Mesothelial cell of epicardium (in vitro differentiated cells): ENCODE results near the gene CAMTA1. TPM values are rescaled to one million over a fixed set of nuclear protein-coding genes. Genes with fewer than 3 reads are reported as not detected.

ENCODE experiments used
- DNase-seq, 2 experiments: peaks; one replicate each; pipeline ENCODE4 v3.0.0; 2021; ENCODE audit warnings: low spot score in 2 of 2; ENCODE audit not compliant: unreplicated experiment in 2 of 2
- H3K27ac Mint-ChIP-seq: 2 replicates; pipeline ENCODE4 v1.8.0; 2021; ENCODE audit warnings: mixed read lengths
- H3K27me3 Mint-ChIP-seq: 2 replicates; pipeline ENCODE4 v1.8.0; 2021; ENCODE audit warnings: low read depth, mixed read lengths
- H3K36me3 Mint-ChIP-seq: 2 replicates; pipeline ENCODE4 v1.8.0; 2021; ENCODE audit warnings: mixed read lengths
- H3K4me1 Mint-ChIP-seq: 2 replicates; pipeline ENCODE4 v1.8.0; 2021; ENCODE audit warnings: mixed read lengths
- H3K4me3 Mint-ChIP-seq: 2 replicates; pipeline ENCODE4 v1.8.0; 2021; ENCODE audit warnings: mild to moderate bottlenecking, moderate library complexity, mixed read lengths
- H3K9me3 Mint-ChIP-seq: 2 replicates; pipeline ENCODE4 v1.8.0; 2021; ENCODE audit warnings: mixed read lengths
- CTCF ChIP-seq: fragments of 200-600 bp; sonication (generic); IDR thresholded peaks from one replicate; pipeline ENCODE4 v1.5.0; 2021; ENCODE audit warnings: antibody characterized with exemption; ENCODE audit not compliant: unreplicated experiment
- total RNA-seq: library from RNA; stranded (reverse); gene quantifications from 3 replicates; pipeline ENCODE4 v1.2.1, GENCODE V29; 2021

The CAMTA1 gene
- total RNA-seq, 1 donor from 2014 or later = 70.4 TPM

DNA sequence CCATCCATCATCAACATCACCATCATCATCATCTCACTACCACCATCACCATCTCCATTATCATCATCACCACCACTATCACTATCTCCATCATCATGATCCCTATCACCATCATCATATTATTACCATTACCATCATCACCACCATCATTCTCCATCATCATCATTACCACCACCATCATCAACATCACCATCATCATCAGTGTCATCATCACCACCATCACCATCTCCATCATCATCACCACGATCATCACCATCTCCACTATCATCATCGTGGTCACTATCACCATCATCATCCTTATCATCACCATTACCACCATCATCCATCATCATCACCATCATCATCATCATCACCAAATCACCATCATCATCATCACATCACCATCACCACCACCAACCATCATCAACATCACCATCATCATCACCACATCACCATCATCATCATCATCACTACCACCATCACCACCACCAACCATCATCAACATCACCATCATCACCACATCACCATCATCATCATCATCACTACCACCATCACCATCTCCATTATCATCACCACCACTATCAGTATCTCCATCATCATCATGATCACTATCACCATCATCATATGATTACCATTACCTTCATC, 783.8 kb downstream of the CAMTA1 start:
- Mint-ChIP-seq H3K4me3 (no peak overlapping the region), H3K27ac (no peak overlapping the region), H3K36me3 (no peaks in the 10 kb centered on the region), H3K9me3 (no peaks in the 10 kb centered on the region), H3K4me1 (peaks cover 2% of the 10 kb centered on the region), H3K27me3 (peaks cover 4% of the 10 kb centered on the region)
- no peak for DNase-seq
- TF ChIP-seq CTCF = no peak

- Mint-ChIP-seq H3K27ac (no peak overlapping the region), H3K4me1 (peaks cover 2% of the 10 kb centered on the region), H3K9me3 (no peaks in the 10 kb centered on the region), H3K27me3 (peaks cover 6% of the 10 kb centered on the region), H3K36me3 (no peaks in the 10 kb centered on the region), H3K4me3 (no peak overlapping the region)
- DNase-seq = no peak
- TF ChIP-seq CTCF = no peak
These were observed 785.1 kb downstream of the CAMTA1 start for GRCh38 chr1:7570311-7570710.

GRCh38 chr1:7572654-7573152, 787.4 kb downstream of the CAMTA1 start:
- no peak for TF ChIP-seq CTCF
- no peak overlapping the region for H3K27ac Mint-ChIP-seq
- no peaks in the 10 kb centered on the region for H3K36me3 Mint-ChIP-seq

DNA sequence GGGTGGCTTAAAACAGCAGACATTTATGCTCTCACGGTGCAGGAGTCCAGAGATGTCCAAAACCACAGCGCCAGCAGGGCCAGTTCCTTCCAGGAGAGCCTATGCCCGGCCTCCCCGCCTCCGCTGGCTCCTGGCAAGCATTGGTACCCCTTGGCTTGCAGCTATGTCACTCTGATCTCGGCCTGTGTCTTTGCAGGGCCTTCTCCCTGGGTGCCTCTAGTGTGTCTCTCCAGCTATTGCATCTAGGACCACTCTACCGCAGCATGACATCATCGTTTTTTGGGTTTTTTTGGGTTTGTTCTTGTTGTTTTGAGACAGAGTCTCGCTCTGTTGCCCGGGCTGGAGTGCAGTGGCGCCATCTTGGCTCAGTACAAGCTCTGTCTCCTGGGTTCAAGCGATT, 788.2 kb downstream of the CAMTA1 start:
- DNase-seq = no peak
- no peak for TF ChIP-seq CTCF
- Mint-ChIP-seq H3K27ac (no peak overlapping the region), H3K27me3 (peaks cover 9% of the 10 kb centered on the region), H3K36me3 (no peaks in the 10 kb centered on the region), H3K4me1 (peaks cover 2% of the 10 kb centered on the region), H3K9me3 (peaks cover 3% of the 10 kb centered on the region), H3K4me3 (no peak overlapping the region)

More at GRCh38 chr1:7572654-7573152, 787.4 kb downstream of the CAMTA1 start:
- Mint-ChIP-seq H3K27me3 (peaks cover 9% of the 10 kb centered on the region), H3K4me1 (peaks cover 2% of the 10 kb centered on the region), H3K9me3 (peaks cover 3% of the 10 kb centered on the region), H3K4me3 (no peak overlapping the region)
- no peak for DNase-seq

DNA sequence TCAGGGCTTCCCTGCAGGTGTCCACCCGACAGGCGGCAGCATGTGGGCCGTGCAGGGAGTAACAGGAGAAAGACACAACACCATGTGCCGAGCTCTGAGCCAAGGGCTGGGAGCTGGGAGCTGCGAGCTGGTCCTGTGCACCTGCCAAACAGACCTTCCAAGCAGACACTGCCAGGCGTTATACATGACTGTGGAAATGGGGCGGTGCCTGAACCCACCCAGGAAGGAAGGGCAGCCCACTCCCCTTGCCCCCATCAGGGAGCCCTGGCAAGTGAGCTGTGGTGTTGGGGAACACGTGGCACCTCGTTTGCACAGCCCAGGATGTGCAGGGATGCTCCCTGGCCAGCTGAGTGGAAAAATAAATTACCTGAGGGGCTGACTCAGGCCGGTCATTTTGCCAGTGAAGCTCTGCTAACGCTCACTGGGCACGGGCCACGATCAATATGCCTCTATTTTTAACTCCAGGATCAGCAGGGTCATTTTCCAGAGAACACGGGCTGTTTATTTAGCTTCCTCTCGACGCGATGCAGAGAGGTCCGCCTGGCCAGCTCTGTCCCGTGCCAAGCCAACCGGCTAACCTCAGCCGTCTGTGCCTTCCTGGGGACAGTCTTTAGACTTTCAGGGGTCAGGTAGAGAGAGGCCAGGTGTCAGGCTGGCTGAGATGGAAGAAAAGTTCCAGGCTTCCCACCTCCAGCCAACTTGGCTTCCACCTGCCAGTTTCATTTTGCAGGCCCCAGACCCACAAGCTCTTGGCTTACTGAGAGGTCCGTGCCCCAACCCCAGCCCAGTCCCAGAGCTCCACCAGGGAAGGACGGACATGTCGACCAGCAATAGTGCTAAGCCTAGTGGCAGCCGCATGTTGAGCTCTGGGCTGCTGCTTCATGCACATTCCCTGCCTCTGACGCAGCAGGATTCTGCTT, 789.1 kb downstream of the CAMTA1 start:
- Mint-ChIP-seq H3K27ac (no peak overlapping the region), H3K4me1 (peaks cover 2% of the 10 kb centered on the region), H3K36me3 (no peaks in the 10 kb centered on the region), H3K4me3 (no peak overlapping the region), H3K27me3 (peaks cover 9% of the 10 kb centered on the region), H3K9me3 (peaks cover 3% of the 10 kb centered on the region)
- TF ChIP-seq CTCF = no peak
- no peak for DNase-seq
